SKM-1 treated with dmso at 0.1 percent for 144 hours (cell line): ENCODE data around the gene SLC23A1.

ENCODE experiments used
- DNase-seq: peaks from one replicate; lab custom pipeline; 2025; ENCODE audit not compliant: unreplicated experiment; lab: John Stamatoyannopoulos, UW

SLC23A1 gene

GRCh38 chr5:139407517-139407916 is 24.4 kb upstream of the SLC23A1 start:
- DNase-seq, result peak; percentile 77

- no peak for DNase-seq
Measured at GRCh38 chr5:139406963-139407362, 23.9 kb upstream of the SLC23A1 start.

DNA sequence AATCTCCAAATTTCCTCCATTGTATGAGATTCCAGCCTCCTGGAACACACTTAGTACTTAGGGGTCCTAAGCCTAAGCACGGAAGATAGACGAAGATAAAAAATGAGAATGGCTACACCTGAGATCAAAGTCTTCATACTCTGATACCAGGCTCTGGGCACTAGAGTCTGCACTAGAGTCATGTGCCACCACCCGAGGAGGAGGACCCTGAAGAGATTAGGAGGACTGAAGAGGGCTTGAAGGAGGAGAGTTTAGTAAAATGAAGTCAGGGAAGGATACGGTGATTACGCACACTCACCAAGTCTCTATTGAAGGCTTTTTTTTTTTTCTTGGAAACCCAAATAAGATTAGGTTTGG is 21.4 kb upstream of the SLC23A1 start:
- no peak for DNase-seq

DNA sequence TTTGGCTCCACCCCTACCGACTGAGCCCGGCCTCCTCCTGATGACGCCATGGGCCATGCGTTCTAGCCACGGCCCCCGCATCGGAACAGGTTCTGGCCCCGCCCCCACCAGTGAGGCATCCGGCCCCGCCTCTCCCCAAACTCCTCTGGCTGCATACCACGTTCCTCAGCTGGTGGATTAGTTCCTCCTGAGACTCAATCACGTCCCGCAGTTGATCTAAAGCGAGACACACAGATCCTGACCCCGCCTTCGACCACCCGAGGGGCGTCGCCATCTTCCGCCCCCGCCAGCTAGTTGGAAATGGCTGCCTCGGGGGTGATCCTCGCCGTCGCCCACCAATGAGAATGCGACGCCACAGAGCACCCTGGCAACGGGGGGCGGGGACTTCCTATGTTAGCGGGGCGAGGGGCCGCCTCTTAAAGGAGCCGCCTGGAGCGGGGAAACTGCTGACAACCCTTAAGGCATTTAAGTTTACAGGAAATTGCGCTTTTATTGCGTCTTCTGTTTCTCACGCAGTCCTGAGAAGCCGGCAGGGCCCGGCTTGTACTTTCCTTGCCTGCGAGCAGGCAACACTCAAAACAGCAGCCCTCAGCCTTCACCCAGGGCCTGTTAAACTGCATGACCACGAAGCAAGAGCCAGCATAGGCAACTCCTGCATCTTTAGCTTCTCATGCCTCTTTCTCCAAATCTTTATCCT is 20.8 kb upstream of the SLC23A1 start, which contains the start of gene SPATA24:
SPATA24 (minus strand) TSS at position 303 of the 697 bp plus-strand sequence; CDS start at position 274, 29 bp downstream.
- DNase-seq, result peak; percentile 95

DNA sequence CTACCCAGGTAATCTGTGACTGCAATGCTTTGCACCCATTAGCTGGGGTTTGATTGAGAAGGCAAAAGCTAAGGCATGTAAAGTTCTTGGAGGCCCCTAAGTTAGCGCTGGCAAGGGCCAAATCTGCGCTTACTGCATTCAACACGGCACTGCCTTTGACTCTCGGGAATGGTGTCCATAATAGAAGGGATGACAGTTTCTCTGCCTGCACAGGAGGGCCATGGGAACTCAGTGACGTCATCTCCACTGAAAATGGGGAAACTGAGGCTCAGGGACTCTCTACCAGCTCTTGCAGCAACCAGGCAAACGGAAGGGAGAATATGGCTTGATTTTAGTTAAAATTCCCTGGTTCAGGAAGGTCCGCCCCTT is 20.3 kb upstream of the SLC23A1 start:
- no peak for DNase-seq

- peak; percentile 43 for DNase-seq
Measured at GRCh38 chr5:139402561-139403158, 19.6 kb upstream of the SLC23A1 start.

GRCh38 chr5:139401546-139401945 is 18.4 kb upstream of the SLC23A1 start:
- DNase-seq, result no peak

DNA sequence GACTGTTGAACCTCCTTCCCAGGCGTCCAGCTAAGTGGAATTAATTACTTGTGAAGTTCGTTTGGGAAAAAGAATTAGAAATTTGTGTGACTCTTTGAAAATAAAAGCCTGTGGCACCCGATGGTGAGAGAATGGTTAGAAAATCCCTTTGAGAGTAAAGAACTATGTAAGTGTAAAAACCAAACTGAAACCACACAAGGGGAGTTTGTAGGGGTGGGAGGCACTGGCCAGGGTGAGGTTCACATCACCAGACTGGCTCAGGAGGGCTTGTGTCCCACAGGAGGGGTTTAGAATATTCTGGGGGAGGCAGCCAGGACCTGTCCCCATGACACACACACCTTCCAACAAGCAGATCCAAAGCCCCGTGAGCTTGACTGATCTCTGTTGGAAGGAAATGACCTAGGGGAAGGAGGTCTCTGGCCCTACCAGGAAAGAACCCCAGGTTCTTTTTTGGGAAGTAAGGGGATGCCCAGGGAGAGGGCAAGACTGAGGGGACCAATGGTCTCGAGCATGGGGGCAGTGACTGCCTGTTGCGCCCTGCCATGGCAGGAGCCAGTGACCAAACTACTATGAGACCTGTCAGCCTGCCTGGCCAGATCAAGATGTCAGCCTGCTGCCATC is 16.5 kb upstream of the SLC23A1 start:
- no peak for DNase-seq

GRCh38 chr5:139397921-139398320 is 14.8 kb upstream of the SLC23A1 start:
- DNase-seq, result no peak

GRCh38 chr5:139396691-139397090 is 13.6 kb upstream of the SLC23A1 start:
- no peak for DNase-seq

DNA sequence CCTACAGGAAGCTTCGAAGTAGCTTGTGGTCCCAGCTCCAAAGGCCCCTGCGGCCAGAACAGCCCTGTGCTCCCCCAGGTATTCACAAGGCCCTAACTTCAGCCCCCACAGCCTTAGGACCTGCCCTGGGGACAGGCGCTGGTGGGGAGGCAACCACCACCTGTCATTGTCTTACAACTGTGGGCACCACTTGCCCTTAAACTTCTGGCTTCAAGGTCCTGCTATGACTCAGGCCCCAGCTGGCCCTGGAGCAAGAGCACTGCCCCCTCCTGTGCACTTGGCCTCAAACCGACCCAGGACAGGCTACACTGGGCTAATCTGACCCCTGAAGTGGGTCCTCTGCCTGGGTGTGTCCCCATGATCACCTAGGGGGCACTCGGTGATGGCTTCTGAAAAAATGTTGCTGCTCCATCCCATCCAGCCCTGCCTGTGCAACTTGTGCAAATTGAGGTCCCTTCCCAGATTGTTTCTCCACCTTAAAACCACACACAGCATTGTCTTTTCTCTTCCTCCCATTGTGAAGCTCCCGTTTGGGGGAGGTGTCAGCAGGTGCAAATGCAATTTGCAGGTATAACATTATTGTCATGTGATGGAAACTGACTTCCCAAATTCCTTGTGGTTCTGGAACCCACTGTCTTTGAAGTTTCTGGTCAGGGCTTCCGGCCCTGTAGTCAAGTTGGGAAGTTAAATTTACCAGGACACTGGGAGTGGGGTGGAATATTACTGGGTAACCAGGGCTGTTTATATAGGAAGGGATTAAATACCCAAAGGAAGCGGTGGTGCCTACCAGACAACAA is 12.9 kb upstream of the SLC23A1 start:
- no peak for DNase-seq

GRCh38 chr5:139394654-139395566 is 11.8 kb upstream of the SLC23A1 start, which contains the start of gene PROB1:
Gene PROB1 (minus strand): TSS chr5:139395104. CDS start chr5:139395081, 23 bp downstream.
- no peak for DNase-seq

DNA sequence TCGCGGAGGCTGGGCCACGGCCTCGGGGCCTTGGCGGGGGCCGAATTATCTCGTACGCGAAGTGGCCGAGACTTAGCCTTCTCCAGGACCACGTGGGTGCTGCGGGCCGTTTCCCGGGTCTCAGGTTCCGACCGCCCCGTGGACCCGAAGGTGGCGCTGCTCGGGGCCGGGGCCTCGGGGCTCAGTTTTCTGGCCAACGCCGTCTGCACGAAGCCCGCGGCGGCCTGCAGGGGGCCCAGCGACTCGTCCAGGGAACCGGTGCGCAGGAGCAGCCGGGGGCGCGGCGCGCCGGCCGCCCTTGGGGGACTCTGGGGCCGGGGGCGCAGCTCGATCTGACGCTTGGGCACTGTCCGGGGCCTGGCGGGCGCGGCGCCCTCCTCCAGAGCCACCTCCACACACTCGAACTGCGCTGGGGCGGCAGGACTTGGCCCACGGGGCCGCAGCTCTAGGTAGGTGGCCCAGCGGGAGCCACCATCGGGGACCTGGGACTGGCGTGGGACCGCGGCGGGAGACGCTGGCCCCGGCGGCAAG is 11.1 kb upstream of the SLC23A1 start:
- DNase-seq, result peak; percentile 20

- no peak for DNase-seq
Measured at GRCh38 chr5:139393497-139394122, 10.5 kb upstream of the SLC23A1 start.

- peak; percentile 80 for DNase-seq
Measured at GRCh38 chr5:139392678-139393496, 9.8 kb upstream of the SLC23A1 start.

GRCh38 chr5:139392324-139392677 is 9.2 kb upstream of the SLC23A1 start:
- no peak for DNase-seq

DNA sequence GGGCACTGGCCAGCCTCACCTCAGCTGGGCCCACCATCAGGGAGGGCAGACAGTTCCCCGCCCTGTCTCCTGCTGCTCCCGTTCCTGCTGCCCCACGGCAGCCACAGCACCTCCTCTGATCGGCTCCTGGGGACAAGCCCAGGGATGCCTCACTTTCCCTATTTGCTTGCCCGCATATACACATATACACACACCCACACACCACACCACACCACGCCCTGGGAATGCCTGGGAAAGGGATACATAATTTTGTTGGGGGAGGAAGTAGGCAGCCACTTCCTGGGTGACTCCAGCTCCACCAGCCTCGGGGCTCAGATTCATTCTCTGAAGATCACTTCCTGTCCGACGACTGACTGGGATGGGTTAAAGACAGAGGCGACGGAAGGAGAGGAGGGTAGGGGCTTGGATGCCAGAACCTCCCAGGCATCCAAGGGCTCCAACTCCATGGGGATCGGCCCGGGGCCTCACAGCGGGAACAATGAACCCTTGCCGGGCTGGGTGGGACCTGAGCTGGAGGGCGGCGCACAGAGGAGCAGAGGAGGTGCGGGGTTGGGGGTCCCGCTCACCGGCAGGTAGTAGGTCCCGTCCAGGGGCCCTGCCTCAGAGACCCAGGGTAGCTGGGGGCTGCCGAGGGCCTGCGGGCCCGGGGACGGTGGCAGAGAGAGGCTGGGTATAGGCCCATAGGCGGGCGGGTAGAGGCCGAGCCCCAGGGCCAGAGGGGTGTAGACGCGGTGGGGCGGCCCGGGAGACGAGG is 8.7 kb upstream of the SLC23A1 start:
- DNase-seq, result no peak
